H9 (cell line): Measurements from ENCODE around the gene MTG2. TPM values are rescaled to one million over a fixed set of nuclear protein-coding genes. Genes with fewer than 3 reads are reported as not detected.
A peak's percentile ranks its signal among the peaks of the same experiment; 100 is the strongest.

Experiments used
- DNase-seq: peaks from one replicate; pipeline ENCODE4 v3.0.0-alpha.2; 2017
- H2AFZ ChIP-seq: one replicate; pipeline ENCODE4 v1.6.1; 2013; ENCODE audit warnings: mild to moderate bottlenecking, low read length, control low read depth, moderate library complexity
- H2AK5ac ChIP-seq: 2 replicates; pipeline ENCODE4 v1.6.1; 2013; ENCODE audit warnings: low read length, control low read depth, mixed read lengths; ENCODE audit not compliant: insufficient read length
- H2BK120ac ChIP-seq: one replicate; pipeline ENCODE4 v1.6.1; 2013; ENCODE audit warnings: low read depth, mild to moderate bottlenecking, low read length, control low read depth, inconsistent platforms; ENCODE audit not compliant: poor library complexity, severe bottlenecking
- H2BK12ac ChIP-seq: 2 replicates; pipeline ENCODE4 v1.6.1; 2013; ENCODE audit warnings: low read length, control low read depth, mixed read lengths, low read depth; ENCODE audit not compliant: insufficient read length
- H2BK15ac ChIP-seq: 2 replicates; pipeline ENCODE4 v1.6.1; 2013; ENCODE audit warnings: low read depth, low read length, control low read depth
- H2BK20ac ChIP-seq: one replicate; pipeline ENCODE4 v1.6.1; 2013; ENCODE audit warnings: low read depth, mild to moderate bottlenecking, low read length, control low read depth, inconsistent platforms; ENCODE audit not compliant: poor library complexity, severe bottlenecking
- H2BK5ac ChIP-seq: 2 replicates; pipeline ENCODE4 v1.6.1; 2013; ENCODE audit warnings: low read length, control low read depth, mixed read lengths; ENCODE audit not compliant: insufficient read length
- H3K14ac ChIP-seq: 2 replicates; pipeline ENCODE4 v1.6.1; 2013; ENCODE audit warnings: low read length, control low read depth; ENCODE audit not compliant: insufficient read depth
- H3K18ac ChIP-seq: 2 replicates; pipeline ENCODE4 v1.6.1; 2013; ENCODE audit warnings: low read depth, mild to moderate bottlenecking, mixed read lengths, low read length, control low read depth; ENCODE audit not compliant: insufficient read length
- H3K23ac ChIP-seq: 2 replicates; pipeline ENCODE4 v1.6.1; 2013; ENCODE audit warnings: low read length, control low read depth, mixed read lengths, low read depth; ENCODE audit not compliant: insufficient read length
- H3K23me2 ChIP-seq: 2 replicates; pipeline ENCODE4 v1.6.1; 2013; ENCODE audit warnings: low read depth, mild to moderate bottlenecking, mixed read lengths, low read length, control low read depth; ENCODE audit not compliant: insufficient read length, poor library complexity, severe bottlenecking
- H3K27ac ChIP-seq: 2 replicates; pipeline ENCODE4 v1.5.1; 2013; ENCODE audit warnings: low read length, control low read depth, mixed read lengths, low read depth; ENCODE audit not compliant: insufficient read length
- H3K27me3 ChIP-seq: 2 replicates; pipeline ENCODE4 v1.6.1; 2013; ENCODE audit warnings: low read length, control low read depth, inconsistent platforms; ENCODE audit not compliant: insufficient read depth
- H3K4ac ChIP-seq: 2 replicates; pipeline ENCODE4 v1.6.1; 2013; ENCODE audit warnings: low read depth, mild to moderate bottlenecking, control low read depth, inconsistent platforms, low read length, moderate library complexity
- H3K4me1 ChIP-seq: 2 replicates; pipeline ENCODE4 v1.6.1; 2013; ENCODE audit warnings: low read length, control low read depth, inconsistent platforms; ENCODE audit not compliant: insufficient read depth
- H3K4me2 ChIP-seq: 2 replicates; pipeline ENCODE4 v1.6.1; 2013; ENCODE audit warnings: low read length, control low read depth, mixed read lengths; ENCODE audit not compliant: insufficient read length, insufficient read depth
- H3K56ac ChIP-seq: 2 replicates; pipeline ENCODE4 v1.6.1; 2013; ENCODE audit warnings: low read depth, mild to moderate bottlenecking, mixed read lengths, low read length, control low read depth; ENCODE audit not compliant: insufficient read length
- H3K79me1 ChIP-seq: 2 replicates; pipeline ENCODE4 v1.6.1; 2013; ENCODE audit warnings: low read depth, mild to moderate bottlenecking, moderate library complexity, low read length, control low read depth, inconsistent platforms; ENCODE audit not compliant: insufficient read depth, poor library complexity, severe bottlenecking
- H3K79me2 ChIP-seq: 2 replicates; pipeline ENCODE4 v1.6.1; 2013; ENCODE audit warnings: low read length, control low read depth, inconsistent platforms; ENCODE audit not compliant: insufficient read depth
- H3K9ac ChIP-seq: 2 replicates; pipeline ENCODE4 v1.6.1; 2013; ENCODE audit warnings: low read length, control low read depth, mixed read lengths; ENCODE audit not compliant: insufficient read length; ENCODE audit errors: extremely low read depth
- H3K9me3 ChIP-seq: one replicate; pipeline ENCODE4 v1.6.1; 2013; ENCODE audit warnings: low read depth, low read length, inconsistent platforms; ENCODE audit not compliant: control insufficient read depth
- H3T11ph ChIP-seq: one replicate; pipeline ENCODE4 v1.6.1; 2013; ENCODE audit warnings: mild to moderate bottlenecking, low read length, control low read depth, inconsistent platforms
- H4K20me1 ChIP-seq: one replicate; pipeline ENCODE4 v1.6.1; 2013; ENCODE audit not compliant: control insufficient read depth, insufficient read length, insufficient read depth
- H4K5ac ChIP-seq: 2 replicates; pipeline ENCODE4 v1.6.1; 2013; ENCODE audit warnings: low read depth, mild to moderate bottlenecking, mixed read lengths, low read length, control low read depth; ENCODE audit not compliant: insufficient read length
- H4K8ac ChIP-seq: replicated peaks from 2 replicates; pipeline ENCODE4 v1.6.1; 2013; ENCODE audit warnings: low read length, control low read depth, mixed read lengths, low read depth; ENCODE audit not compliant: insufficient read length
- H4K91ac ChIP-seq: 2 replicates; pipeline ENCODE4 v1.6.1; 2013; ENCODE audit warnings: low read depth, mild to moderate bottlenecking, moderate library complexity, mixed read lengths, low read length, control low read depth; ENCODE audit not compliant: insufficient read length
- H3K27ac Mint-ChIP-seq, 3 experiments: 2 replicates in 2 of 3; 3 replicates in 1 of 3; pipeline ENCODE4 v1.8.0; 2020 to 2021; ENCODE audit warnings: mixed read lengths in 3 of 3, mild to moderate bottlenecking in 1 of 3, moderate library complexity in 1 of 3
- H3K27me3 Mint-ChIP-seq: 2 replicates; pipeline ENCODE4 v1.8.0; 2021; ENCODE audit warnings: low read depth, mild to moderate bottlenecking, moderate library complexity, mixed read lengths
- H3K36me3 Mint-ChIP-seq, 3 experiments: 2 replicates in 2 of 3; 3 replicates in 1 of 3; pipeline ENCODE4 v1.8.0; 2020 to 2021; ENCODE audit warnings: low read depth in 3 of 3, mixed read lengths in 3 of 3; ENCODE audit not compliant: insufficient read depth in 1 of 3
- H3K4me1 Mint-ChIP-seq, 2 experiments: 2 replicates each; pipeline ENCODE4 v1.8.0; 2020; ENCODE audit warnings: mixed read lengths in 2 of 2
- H3K4me3 Mint-ChIP-seq, 2 experiments: 2 replicates in 1 of 2; 3 replicates in 1 of 2; pipeline ENCODE4 v1.8.0; 2020 to 2021; ENCODE audit warnings: mild to moderate bottlenecking in 2 of 2, mixed read lengths in 2 of 2, moderate library complexity in 1 of 2
- H3K9me3 Mint-ChIP-seq, 2 experiments: 2 replicates in 1 of 2; 3 replicates in 1 of 2; pipeline ENCODE4 v1.8.0; 2020; ENCODE audit warnings: mild to moderate bottlenecking in 2 of 2, mixed read lengths in 2 of 2, moderate library complexity in 1 of 2
- WGBS: extraction: QIAGEN DNeasy Blood & Tissue Kit; methylation state at CpG from one replicate; pipeline ENCODE4 v1.1.7; 2013; ENCODE audit warnings: missing lambda C conversion rate, low lambda C conversion rate, mixed read lengths; ENCODE audit not compliant: insufficient read length; ENCODE audit errors: extremely low coverage; 5-methylcytosine and 5-hydroxymethylcytosine counted together
- total RNA-seq: library from RNA; stranded (reverse); gene quantifications from 2 replicates; pipeline ENCODE4 v1.2.1, GENCODE V29; 2021
- TF ChIP-seq, protein P1 (sequence below): fragments of 200-600 bp; sonication (generic); conservative IDR thresholded peaks from 3 replicates; pipeline ENCODE4 v1.8.0; 2021; ENCODE audit warnings: antibody characterized with exemption, mild to moderate bottlenecking

The MTG2 gene
- total RNA-seq, 1 experiment from 2014 or later = 25.1 TPM

DNA sequence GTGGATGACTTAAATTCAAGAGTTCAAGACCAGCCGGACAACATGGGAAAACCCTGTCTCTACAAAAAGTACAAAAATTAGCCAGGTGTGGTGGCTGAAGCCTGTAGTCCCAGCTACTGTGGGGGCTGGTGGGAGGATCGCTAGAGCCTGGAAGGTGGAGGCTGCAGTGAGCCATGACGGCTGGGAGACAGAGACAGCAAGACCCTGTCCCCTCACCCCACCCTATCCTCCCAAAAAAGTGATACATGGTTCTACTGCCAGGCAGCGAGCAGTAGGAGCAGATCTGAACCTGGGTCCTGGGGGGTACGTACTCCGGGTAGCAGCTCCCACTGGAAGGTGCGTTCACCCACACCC, 41.8 kb upstream of the MTG2 start:
- Mint-ChIP-seq H3K4me3 (peak overlapping the region; percentile 33 to 84; a peak in 3 of 5 replicates), H3K9me3 (no peaks in the 10 kb centered on the region; a peak in 1 of 5 replicates), H3K4me1 (peaks cover 24 to 29% of the 10 kb centered on the region in 2 experiments), H3K27me3 (no peaks in the 10 kb centered on the region), H3K27ac (peak overlapping the region; percentile 1 to 46 (median 44); a peak in 4 of 7 replicates), H3K36me3 (peaks cover 43 to 67% (median 56%) of the 10 kb centered on the region in 3 experiments; a peak in 6 of 7 replicates)
- no peak overlapping the region for H2AFZ ChIP-seq
- H4K20me1 ChIP-seq = no peaks in the 10 kb centered on the region
- H3K56ac ChIP-seq = no peak overlapping the region
- no peak overlapping the region for H2BK12ac ChIP-seq
- no CpG with 5 or more reads among the region's 7 CpGs for WGBS
- no peak overlapping the region for H2BK5ac ChIP-seq
- no peak overlapping the region for H2AK5ac ChIP-seq
- no peaks in the 10 kb centered on the region for H3K4me1 ChIP-seq
- H4K8ac ChIP-seq = no peak overlapping the region
- no peak overlapping the region for H4K91ac ChIP-seq
- peaks cover 30% of the 10 kb centered on the region for H3K79me2 ChIP-seq
- H3K27ac ChIP-seq = no peak overlapping the region
- H3K9ac ChIP-seq = no peak overlapping the region
- no peak overlapping the region for H2BK20ac ChIP-seq
- H3K23me2 ChIP-seq = peaks cover 7% of the 10 kb centered on the region
- no peak for DNase-seq
- peaks cover 5% of the 10 kb centered on the region for H3K79me1 ChIP-seq
- H3K4me2 ChIP-seq = no peak overlapping the region
- TF ChIP-seq, protein P1, sequence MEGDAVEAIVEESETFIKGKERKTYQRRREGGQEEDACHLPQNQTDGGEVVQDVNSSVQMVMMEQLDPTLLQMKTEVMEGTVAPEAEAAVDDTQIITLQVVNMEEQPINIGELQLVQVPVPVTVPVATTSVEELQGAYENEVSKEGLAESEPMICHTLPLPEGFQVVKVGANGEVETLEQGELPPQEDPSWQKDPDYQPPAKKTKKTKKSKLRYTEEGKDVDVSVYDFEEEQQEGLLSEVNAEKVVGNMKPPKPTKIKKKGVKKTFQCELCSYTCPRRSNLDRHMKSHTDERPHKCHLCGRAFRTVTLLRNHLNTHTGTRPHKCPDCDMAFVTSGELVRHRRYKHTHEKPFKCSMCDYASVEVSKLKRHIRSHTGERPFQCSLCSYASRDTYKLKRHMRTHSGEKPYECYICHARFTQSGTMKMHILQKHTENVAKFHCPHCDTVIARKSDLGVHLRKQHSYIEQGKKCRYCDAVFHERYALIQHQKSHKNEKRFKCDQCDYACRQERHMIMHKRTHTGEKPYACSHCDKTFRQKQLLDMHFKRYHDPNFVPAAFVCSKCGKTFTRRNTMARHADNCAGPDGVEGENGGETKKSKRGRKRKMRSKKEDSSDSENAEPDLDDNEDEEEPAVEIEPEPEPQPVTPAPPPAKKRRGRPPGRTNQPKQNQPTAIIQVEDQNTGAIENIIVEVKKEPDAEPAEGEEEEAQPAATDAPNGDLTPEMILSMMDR = no peak
- H3K23ac ChIP-seq = no peak overlapping the region
- no peak overlapping the region for H4K5ac ChIP-seq
- H2BK120ac ChIP-seq = no peak overlapping the region
- no peak overlapping the region for H2BK15ac ChIP-seq
- no peak overlapping the region for H3K4ac ChIP-seq
- no peaks in the 10 kb centered on the region for H3K27me3 ChIP-seq
- H3K18ac ChIP-seq = no peak overlapping the region
- no peak overlapping the region for H3K14ac ChIP-seq
- no peak overlapping the region for H3T11ph ChIP-seq
- no peaks in the 10 kb centered on the region for H3K9me3 ChIP-seq
